Heart left ventricle (tissue), 13 donors: Measurements from ENCODE around the gene CEACAM1.

Source experiments
- POLR2A ChIP-seq, 2 donors: fragments of 450-650 bp; IDR thresholded peaks; one replicate each; pipeline ENCODE4 v1.6.1; 2017; ENCODE audit warnings: antibody characterized with exemption in 2 of 2, mild to moderate bottlenecking in 2 of 2, moderate library complexity in 2 of 2
- TF ChIP-seq, protein P1 (sequence below), 12 donors: fragments of 200-600 bp; sonication (generic) in 4 of 12; IDR thresholded peaks; one replicate each; pipeline versions ENCODE4 v1.5.0 to v1.8.0; 2018 to 2022; ENCODE audit warnings: antibody characterized with exemption in 12 of 12, mild to moderate bottlenecking in 5 of 12
- donor health status: ischemic (EF 13 %, LVEDD 7.1; RV severe dilation, severe dysfunction).
- donor health status: DM: no; HTN: yes; CAD: no.
- donor health status: DM: no; HTN: no; CAD: no.
- donor health status: ischemic (EF 25% LVEDD 6.9; RV normal size, moderate dysfunction).
- donor health status: ischemic (EF 25% LVEDD 5.7; RV mildly dilated, moderate dysfunction).
- donor health status: ischemic (EF 35%, LVEDD 5.7; RV mildly dilated, moderate dysfunction).
- donor health status: nonischemic (EF 11% LVEDD 7.7; RV severe dilation, severe dysfunction).
- donor health status: DM: yes; HTN: yes; CAD: no.
- donor health status: PGD.
- donor health status: ischemic (EF 29% LVEDD 5.4; RV normal size, mild dysfunction).
- donor health status: nonischemic (EF 23%, LVEDD 6.1; RV moderate dilation, normal function).

DNA sequence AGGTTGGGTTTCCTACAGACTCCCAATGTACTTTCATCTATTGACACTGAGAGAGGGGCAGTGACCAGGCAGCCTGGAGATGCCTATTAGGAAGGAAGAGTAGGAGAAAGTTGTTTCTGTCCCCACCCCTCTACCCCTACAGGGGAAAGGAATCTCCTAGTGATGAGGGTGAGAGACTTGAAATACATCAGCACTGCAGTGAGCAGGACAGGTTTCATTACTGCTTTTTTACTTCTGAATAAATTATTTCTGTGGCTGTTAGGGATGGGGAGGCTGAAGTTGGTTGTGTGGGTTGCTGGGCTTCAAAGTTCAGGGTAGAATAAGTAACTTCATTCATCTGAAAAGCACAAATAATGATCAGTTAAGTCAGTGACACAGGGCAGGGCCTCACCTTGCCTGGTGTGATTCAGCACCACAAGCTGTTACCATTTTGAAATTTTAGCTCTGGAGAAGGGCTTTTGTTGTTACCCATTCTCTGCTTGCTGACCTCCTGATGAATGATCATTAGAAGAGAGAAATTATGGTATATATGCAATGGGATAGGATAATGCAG is 19.3 kb downstream of the CEACAM1 start:
- TF ChIP-seq POLR2A (IDR thresholded peaks at IDR 0.05): no peak
- TF ChIP-seq, protein P1, sequence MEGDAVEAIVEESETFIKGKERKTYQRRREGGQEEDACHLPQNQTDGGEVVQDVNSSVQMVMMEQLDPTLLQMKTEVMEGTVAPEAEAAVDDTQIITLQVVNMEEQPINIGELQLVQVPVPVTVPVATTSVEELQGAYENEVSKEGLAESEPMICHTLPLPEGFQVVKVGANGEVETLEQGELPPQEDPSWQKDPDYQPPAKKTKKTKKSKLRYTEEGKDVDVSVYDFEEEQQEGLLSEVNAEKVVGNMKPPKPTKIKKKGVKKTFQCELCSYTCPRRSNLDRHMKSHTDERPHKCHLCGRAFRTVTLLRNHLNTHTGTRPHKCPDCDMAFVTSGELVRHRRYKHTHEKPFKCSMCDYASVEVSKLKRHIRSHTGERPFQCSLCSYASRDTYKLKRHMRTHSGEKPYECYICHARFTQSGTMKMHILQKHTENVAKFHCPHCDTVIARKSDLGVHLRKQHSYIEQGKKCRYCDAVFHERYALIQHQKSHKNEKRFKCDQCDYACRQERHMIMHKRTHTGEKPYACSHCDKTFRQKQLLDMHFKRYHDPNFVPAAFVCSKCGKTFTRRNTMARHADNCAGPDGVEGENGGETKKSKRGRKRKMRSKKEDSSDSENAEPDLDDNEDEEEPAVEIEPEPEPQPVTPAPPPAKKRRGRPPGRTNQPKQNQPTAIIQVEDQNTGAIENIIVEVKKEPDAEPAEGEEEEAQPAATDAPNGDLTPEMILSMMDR (IDR thresholded peaks at IDR 0.05): no peak
